SK-N-SH (cell line): ENCODE data around the gene PRKCA. TPM values are rescaled to one million over a fixed set of nuclear protein-coding genes. Genes with fewer than 3 reads are reported as not detected.

ENCODE experiments used
- CTCF ChIA-PET: fragments of 300-600, 350-600 bp; formaldehyde crosslinking; extraction: SDS; loops from one replicate; lab custom pipeline; 2021; lab: Yijun Ruan, JAX
- POLR2A ChIA-PET: fragments of 350-600 bp; sonication (Branson Sonifier 250); formaldehyde crosslinking; extraction: SDS; loops from one replicate; lab custom pipeline; 2020; ENCODE audit warnings: antibody characterized with exemption, inconsistent platforms; lab: Yijun Ruan, JAX
- DNase-seq: peaks from one replicate; pipeline ENCODE4 v3.0.0; 2012
- H2AFZ ChIP-seq: fragments of 200-600 bp; sonication (generic); 2 replicates; pipeline ENCODE4 v1.8.1; 2016; ENCODE audit warnings: antibody characterized with exemption, mild to moderate bottlenecking, low read depth
- H3F3A ChIP-seq: fragments of 200-600 bp; sonication (generic); replicated peaks from 2 replicates; pipeline ENCODE3; 2016; ENCODE audit warnings: antibody characterized with exemption, mild to moderate bottlenecking; ENCODE audit not compliant: insufficient read depth
- H3K27ac ChIP-seq, 2 experiments: fragments of 200-500 bp in 1 of 2; fragments of 200-600 bp in 1 of 2; sonication (Bioruptor generic) in 1 of 2; sonication (generic), shearing (Covaris generic) in 1 of 2; 2 replicates each; pipeline versions ENCODE4 v1.5.1 to v1.6.1; 2014 to 2016; ENCODE audit warnings: low read depth in 2 of 2, inconsistent platforms in 1 of 2, low read length in 1 of 2, mild to moderate bottlenecking in 1 of 2, mixed read lengths in 1 of 2
- H3K27me3 ChIP-seq: fragments of 200-600 bp; sonication (generic), shearing (Covaris generic); 2 replicates; pipeline ENCODE4 v1.6.1; 2016; ENCODE audit warnings: mixed run types; ENCODE audit not compliant: insufficient read depth
- H3K36me3 ChIP-seq, 2 experiments: fragments of 200-500 bp in 1 of 2; fragments of 200-600 bp in 1 of 2; sonication (Bioruptor generic) in 1 of 2; sonication (generic) in 1 of 2; replicated peaks in 1 of 2; 2 replicates each; pipeline versions ENCODE3 to v1.5.1; 2014 to 2016; ENCODE audit warnings: low read length in 1 of 2, mild to moderate bottlenecking in 1 of 2; ENCODE audit not compliant: insufficient read depth in 2 of 2, control insufficient read depth in 1 of 2
- H3K4me1 ChIP-seq, 2 experiments: fragments of 200-500 bp in 1 of 2; fragments of 200-600 bp in 1 of 2; sonication (Bioruptor generic) in 1 of 2; sonication (generic), shearing (Covaris generic) in 1 of 2; 2 replicates each; pipeline versions ENCODE4 v1.5.1 to v1.6.1; 2014 to 2016; ENCODE audit warnings: low read depth in 1 of 2, low read length in 1 of 2, mixed run types in 1 of 2; ENCODE audit not compliant: insufficient read depth in 2 of 2, control insufficient read depth in 1 of 2
- H3K4me2 ChIP-seq: fragments of 200-600 bp; sonication (generic), shearing (Covaris generic); 2 replicates; pipeline ENCODE4 v1.6.1; 2017; ENCODE audit warnings: mixed run types
- H3K4me3 ChIP-seq, 2 experiments: fragments of 200-500 bp in 1 of 2; fragments of 200-600 bp in 1 of 2; sonication (Bioruptor generic) in 1 of 2; sonication (generic), shearing (Covaris generic) in 1 of 2; 2 replicates each; pipeline versions ENCODE4 v1.5.1 to v1.8.1; 2014 to 2016; ENCODE audit warnings: low read depth in 2 of 2, inconsistent platforms in 1 of 2, low read length in 1 of 2, mild to moderate bottlenecking in 1 of 2, mixed read lengths in 1 of 2, moderate library complexity in 1 of 2
- H3K79me2 ChIP-seq: fragments of 200-600 bp; sonication (generic); 2 replicates; pipeline ENCODE4 v1.8.1; 2017; ENCODE audit warnings: mild to moderate bottlenecking; ENCODE audit not compliant: insufficient read depth
- H3K9ac ChIP-seq: fragments of 200-600 bp; sonication (generic); 2 replicates; pipeline ENCODE4 v1.6.1; 2017; ENCODE audit warnings: mixed run types
- H3K9me2 ChIP-seq: fragments of 200-600 bp; sonication (generic); 2 replicates; pipeline ENCODE4 v1.6.1; 2017; ENCODE audit warnings: mixed run types
- H3K9me3 ChIP-seq: fragments of 200-600 bp; sonication (generic); 2 replicates; pipeline ENCODE4 v1.6.1; 2017; ENCODE audit warnings: mixed run types, mild to moderate bottlenecking, moderate library complexity
- H4K20me1 ChIP-seq: fragments of 200-600 bp; sonication (generic); 2 replicates; pipeline ENCODE4 v1.6.1; 2017; ENCODE audit warnings: mild to moderate bottlenecking, mixed run types; ENCODE audit not compliant: insufficient read depth
- CHD2 ChIP-seq: fragments of 150-350 bp; IDR thresholded peaks from 2 replicates; pipeline ENCODE4 v1.6.1; 2018; ENCODE audit warnings: low read length; ENCODE audit not compliant: partially characterized antibody
- EZH2phosphoT487 ChIP-seq: fragments of 200-600 bp; sonication (generic); IDR thresholded peaks from 2 replicates; pipeline ENCODE4 v1.6.1; 2017; ENCODE audit warnings: low read depth, mixed run types, mild to moderate bottlenecking, antibody characterized with exemption, moderate library complexity, borderline replicate concordance
- FOSL2 ChIP-seq: IDR thresholded peaks from 2 replicates; pipeline ENCODE4 v1.4.0; 2012; ENCODE audit warnings: low read depth, mild to moderate bottlenecking, moderate library complexity, borderline replicate concordance
- GABPA ChIP-seq: IDR thresholded peaks from 2 replicates; pipeline ENCODE4 v1.4.0; 2012; ENCODE audit warnings: low read depth, mild to moderate bottlenecking
- MEF2A ChIP-seq: IDR thresholded peaks from 2 replicates; pipeline ENCODE4 v1.4.0; 2012; ENCODE audit warnings: low read depth, borderline replicate concordance
- SIN3A ChIP-seq: IDR thresholded peaks from 2 replicates; pipeline ENCODE4 v1.6.1; 2012; ENCODE audit warnings: low read depth, mild to moderate bottlenecking, low read length, moderate library complexity, borderline replicate concordance
- TEAD4 ChIP-seq: IDR thresholded peaks from 2 replicates; pipeline ENCODE4 v1.4.0; 2012; ENCODE audit warnings: mild to moderate bottlenecking, borderline replicate concordance; ENCODE audit not compliant: insufficient read depth
- YY1 ChIP-seq: IDR thresholded peaks from 2 replicates; pipeline ENCODE4 v1.4.0; 2012; ENCODE audit warnings: low read depth, mild to moderate bottlenecking
- WGBS: methylation state at CpG from one replicate; pipeline ENCODE4 v1.1.6; 2017; ENCODE audit warnings: low lambda C conversion rate; 5-methylcytosine and 5-hydroxymethylcytosine counted together
- polyA plus RNA-seq, 3 experiments: library from polyadenylated mRNA; depleted of rRNA; stranded (reverse); fragments of >200 nt; gene quantifications; 2 replicates each; pipeline ENCODE4 v1.2.3, GENCODE V29; 2012
- TF ChIP-seq, protein P1 (sequence below): IDR thresholded peaks from 2 replicates; pipeline ENCODE4; 2012
- TF ChIP-seq, protein P2 (sequence below): IDR thresholded peaks from 2 replicates; pipeline ENCODE4 v1.4.0; 2012; ENCODE audit warnings: low read depth, borderline replicate concordance
- TF ChIP-seq, protein P3 (sequence below): IDR thresholded peaks from 2 replicates; pipeline ENCODE4 v1.4.0; 2012; ENCODE audit warnings: low read depth

PRKCA gene
- polyA plus RNA-seq, 1 of the 3 experiments (the other 2 are of a cell fraction): 108 TPM

DNA sequence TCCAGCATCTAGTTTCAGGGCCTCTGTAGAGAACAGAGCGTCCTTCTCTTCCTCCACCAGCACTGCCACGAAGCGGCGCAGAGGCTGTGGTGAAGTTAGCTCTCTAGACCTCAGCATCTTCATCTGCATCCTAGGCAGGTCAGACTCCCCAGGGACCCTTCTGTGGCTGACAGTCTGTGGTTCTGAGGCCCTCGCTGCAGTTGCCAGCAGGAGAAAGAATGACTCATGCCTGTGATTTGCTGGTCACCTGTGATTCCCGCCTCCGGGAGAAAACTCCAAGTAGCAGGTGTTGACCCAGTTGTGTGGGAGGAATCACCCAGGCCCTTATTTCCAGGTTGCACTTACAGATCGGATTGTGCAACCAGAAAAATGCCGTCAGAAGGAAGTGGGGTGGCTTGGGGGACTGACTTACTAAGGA lies 415.2 kb downstream of the PRKCA start:
- peaks cover 40 to 46% of the 10 kb centered on the region in 2 experiments for H3K36me3 ChIP-seq
- no peak overlapping the region for H3K4me3 ChIP-seq
- H3F3A ChIP-seq: peaks cover 13% of the 10 kb centered on the region
- H3K4me2 ChIP-seq: no peak overlapping the region
- no peaks in the 10 kb centered on the region for H3K9me3 ChIP-seq
- WGBS: over 99% methylated on average over 8 of the region's 9 CpGs
- no peak overlapping the region for H3K27ac ChIP-seq
- ChIA-PET CTCF (interaction anchor here (0.6 to 22.6 kb wide), 6 partner anchors 10 to 1330 kb away, joined by 4 to 460 read pairs (median 8); no protein-coding TSS in a partner anchor), POLR2A (no interaction called here)
- no peak overlapping the region for H3K9ac ChIP-seq
- no peak for DNase-seq
- H3K27me3 ChIP-seq: no peaks in the 10 kb centered on the region
- H4K20me1 ChIP-seq: 0 out of 2 replicates have a peak, but pooled peaks cover 5% of the 10 kb centered on the region
- TF ChIP-seq TEAD4 (no peak), YY1 (no peak), EZH2phosphoT487 (no peak), SIN3A (no peak), MEF2A (no peak), GABPA (no peak)
- TF ChIP-seq, protein P1, sequence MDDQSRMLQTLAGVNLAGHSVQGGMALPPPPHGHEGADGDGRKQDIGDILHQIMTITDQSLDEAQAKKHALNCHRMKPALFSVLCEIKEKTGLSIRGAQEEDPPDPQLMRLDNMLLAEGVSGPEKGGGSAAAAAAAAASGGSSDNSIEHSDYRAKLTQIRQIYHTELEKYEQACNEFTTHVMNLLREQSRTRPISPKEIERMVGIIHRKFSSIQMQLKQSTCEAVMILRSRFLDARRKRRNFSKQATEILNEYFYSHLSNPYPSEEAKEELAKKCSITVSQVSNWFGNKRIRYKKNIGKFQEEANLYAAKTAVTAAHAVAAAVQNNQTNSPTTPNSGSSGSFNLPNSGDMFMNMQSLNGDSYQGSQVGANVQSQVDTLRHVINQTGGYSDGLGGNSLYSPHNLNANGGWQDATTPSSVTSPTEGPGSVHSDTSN: no peak
- TF ChIP-seq, protein P2, sequence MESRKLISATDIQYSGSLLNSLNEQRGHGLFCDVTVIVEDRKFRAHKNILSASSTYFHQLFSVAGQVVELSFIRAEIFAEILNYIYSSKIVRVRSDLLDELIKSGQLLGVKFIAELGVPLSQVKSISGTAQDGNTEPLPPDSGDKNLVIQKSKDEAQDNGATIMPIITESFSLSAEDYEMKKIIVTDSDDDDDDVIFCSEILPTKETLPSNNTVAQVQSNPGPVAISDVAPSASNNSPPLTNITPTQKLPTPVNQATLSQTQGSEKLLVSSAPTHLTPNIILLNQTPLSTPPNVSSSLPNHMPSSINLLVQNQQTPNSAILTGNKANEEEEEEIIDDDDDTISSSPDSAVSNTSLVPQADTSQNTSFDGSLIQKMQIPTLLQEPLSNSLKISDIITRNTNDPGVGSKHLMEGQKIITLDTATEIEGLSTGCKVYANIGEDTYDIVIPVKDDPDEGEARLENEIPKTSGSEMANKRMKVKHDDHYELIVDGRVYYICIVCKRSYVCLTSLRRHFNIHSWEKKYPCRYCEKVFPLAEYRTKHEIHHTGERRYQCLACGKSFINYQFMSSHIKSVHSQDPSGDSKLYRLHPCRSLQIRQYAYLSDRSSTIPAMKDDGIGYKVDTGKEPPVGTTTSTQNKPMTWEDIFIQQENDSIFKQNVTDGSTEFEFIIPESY: no peak
- TF ChIP-seq, protein P3, sequence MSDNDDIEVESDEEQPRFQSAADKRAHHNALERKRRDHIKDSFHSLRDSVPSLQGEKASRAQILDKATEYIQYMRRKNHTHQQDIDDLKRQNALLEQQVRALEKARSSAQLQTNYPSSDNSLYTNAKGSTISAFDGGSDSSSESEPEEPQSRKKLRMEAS: no peak
- H3K9me2 ChIP-seq: no peaks in the 10 kb centered on the region
- no peak overlapping the region for H2AFZ ChIP-seq
- H3K4me1 ChIP-seq: peaks cover 0 to 18% of the 10 kb centered on the region in 2 experiments; a peak in 1 of 4 replicates
- no peaks in the 10 kb centered on the region for H3K79me2 ChIP-seq

DNA sequence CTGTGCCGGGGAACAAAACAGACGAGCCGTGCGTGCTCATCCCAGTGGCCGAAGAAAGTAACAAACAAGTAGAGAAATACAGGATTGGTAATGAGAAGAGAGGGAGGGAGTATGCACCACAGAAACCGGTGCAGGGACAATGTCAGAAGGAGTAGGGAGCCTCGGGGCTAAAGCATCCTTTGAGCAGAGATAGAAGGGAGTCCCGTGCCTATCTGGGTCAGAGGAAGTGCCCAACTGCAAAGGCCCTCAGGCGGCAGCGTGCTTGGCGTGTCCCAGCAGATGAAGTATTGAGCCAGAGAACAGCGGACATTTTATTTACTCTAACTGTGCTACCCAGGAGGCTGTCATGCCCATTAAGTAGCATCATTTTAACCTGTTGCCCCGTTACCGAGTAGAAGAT lies 417.6 kb downstream of the PRKCA start:
- ChIA-PET POLR2A (no interaction called here), CTCF (interaction anchor here (0.7 to 22.6 kb wide), 4 partner anchors 8 to 438 kb away, joined by 3 to 460 read pairs (median 8); no protein-coding TSS in a partner anchor)
- DNase-seq: no peak
- peaks cover 20% of the 10 kb centered on the region for H4K20me1 ChIP-seq
- H3K9ac ChIP-seq: no peak overlapping the region
- no peaks in the 10 kb centered on the region for H3K9me2 ChIP-seq
- H3F3A ChIP-seq: peaks cover 13% of the 10 kb centered on the region
- H3K27ac ChIP-seq: no peak overlapping the region
- H3K4me2 ChIP-seq: no peak overlapping the region
- H3K4me3 ChIP-seq: no peak overlapping the region
- 92% methylated on average over 14 of the region's 14 CpGs for WGBS
- H3K27me3 ChIP-seq: no peaks in the 10 kb centered on the region
- H3K79me2 ChIP-seq: no peaks in the 10 kb centered on the region
- no peaks in the 10 kb centered on the region for H3K9me3 ChIP-seq
- TF ChIP-seq FOSL2 (no peak), CHD2 (no peak)
- TF ChIP-seq, all 33 proteins: peak for 0
- peaks cover 9 to 22% of the 10 kb centered on the region in 2 experiments; a peak in 1 of 4 replicates for H3K4me1 ChIP-seq
- H3K36me3 ChIP-seq: peaks cover 31 to 41% of the 10 kb centered on the region in 2 experiments
- H2AFZ ChIP-seq: no peak overlapping the region
